Stimulated activated CD4-positive, alpha-beta T cell treated with anti-CD3 and anti-CD28 coated beads, Interleukin-1b, Interleukin-23, amount 100 ng/mL, for 24 hours (primary cell): ENCODE results near the gene TCF25.
"Not testable (repeated sequence)": the region's sequence is repeated elsewhere in the genome, so short reads cannot be mapped to it uniquely, and the experiment has no call there.

Experiments
- DNase-seq, 4 experiments: peaks; one replicate each; pipeline ENCODE4 v3.0.0-alpha.2; 2020; ENCODE audit warnings: low read depth in 4 of 4, low spot score in 1 of 4

TCF25 gene

DNA sequence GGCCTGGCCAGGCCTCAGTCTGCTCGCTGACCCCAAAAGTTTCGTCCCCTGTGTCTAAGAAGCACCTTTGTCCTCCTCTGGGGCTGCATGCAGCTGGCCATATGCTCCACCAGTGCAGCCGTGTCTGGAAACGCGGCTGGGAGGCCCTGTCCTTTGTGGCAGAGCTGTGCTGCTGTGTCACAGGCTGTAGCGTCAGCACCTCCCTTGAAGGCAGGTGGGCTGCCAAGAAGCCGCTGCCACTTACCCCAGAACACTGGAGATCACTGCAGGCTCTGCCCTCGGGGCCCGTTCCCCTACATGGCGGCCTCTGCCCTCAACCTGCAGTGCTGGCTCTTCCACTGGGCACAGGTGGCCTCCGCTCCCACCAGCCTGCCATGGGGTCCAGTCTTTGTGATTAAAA is 29.6 kb downstream of the TCF25 start:
- DNase-seq = no peak

DNA sequence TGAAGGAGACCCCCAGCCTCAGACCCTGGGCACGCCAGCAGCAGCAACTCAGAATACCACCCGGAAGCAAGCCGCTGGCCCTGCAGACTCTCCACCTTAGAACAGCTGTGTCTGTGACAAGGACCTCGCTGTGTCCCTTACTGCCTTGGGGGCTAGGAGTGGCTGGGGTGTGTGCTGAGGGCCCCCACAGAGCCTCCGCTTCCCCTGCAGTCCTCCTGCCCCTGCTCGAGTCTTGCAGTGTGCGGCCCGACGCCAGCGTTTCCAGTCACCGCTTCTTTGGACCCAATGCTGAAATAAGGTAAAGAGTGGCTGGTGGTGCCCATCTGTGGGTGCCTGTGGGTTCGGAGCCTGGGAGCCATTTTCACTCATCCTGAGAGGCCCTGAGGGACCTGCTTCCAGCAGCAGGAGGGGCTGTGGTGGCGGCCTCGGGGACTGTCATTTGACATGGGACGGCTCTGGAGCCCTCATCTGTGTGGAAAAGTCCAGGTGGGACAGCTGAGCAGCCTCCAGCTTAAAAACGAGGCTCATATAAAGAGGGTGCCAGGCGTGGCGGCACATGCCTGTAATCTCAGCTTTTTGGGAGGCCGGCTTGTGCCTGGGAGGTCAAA is 30.6 kb downstream of the TCF25 start:
- no peak for DNase-seq

DNA sequence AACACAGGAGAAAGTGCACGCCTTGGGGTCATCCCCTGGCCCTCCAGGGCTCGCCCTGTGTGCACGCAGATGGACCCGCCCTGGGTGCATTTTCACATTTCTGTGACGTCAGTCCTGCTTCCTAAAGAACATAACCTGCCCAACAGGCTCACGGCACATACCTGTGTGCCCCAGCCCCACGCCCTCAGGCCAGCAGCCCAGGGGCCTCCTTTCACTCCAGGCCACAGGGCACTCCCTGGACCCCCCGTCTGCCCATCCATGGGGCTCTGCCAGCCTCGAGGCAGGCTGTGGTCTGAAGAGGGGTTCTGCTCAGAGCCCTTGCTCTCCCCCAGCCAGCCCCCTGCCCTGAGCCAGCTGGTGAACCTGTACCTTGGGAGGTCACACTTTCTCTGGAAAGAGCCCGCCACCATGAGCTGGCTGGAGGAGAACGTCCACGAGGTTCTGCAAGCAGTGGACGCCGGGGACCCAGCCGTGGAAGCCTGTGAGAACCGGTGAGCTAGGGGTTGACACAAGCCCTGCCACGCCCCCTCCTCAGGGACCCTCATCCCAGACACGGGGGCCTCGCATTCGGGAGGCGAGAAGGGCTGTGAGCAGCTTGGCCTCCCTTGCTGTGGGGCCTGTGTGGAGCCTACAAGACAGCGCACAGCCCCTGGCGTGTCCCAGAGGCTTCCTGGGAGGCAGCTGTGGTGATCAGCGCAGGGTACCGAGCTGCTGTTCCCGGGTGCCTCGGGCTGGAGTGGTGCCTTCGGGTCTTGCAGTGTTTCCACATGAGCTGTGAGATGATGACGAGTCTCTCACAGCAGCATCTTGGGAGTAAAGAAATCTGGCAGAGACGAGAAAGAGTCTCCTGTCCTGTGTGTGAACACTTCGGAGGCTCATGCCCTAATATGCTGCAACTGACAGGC is 31.5 kb downstream of the TCF25 start:
- DNase-seq = no peak

DNA sequence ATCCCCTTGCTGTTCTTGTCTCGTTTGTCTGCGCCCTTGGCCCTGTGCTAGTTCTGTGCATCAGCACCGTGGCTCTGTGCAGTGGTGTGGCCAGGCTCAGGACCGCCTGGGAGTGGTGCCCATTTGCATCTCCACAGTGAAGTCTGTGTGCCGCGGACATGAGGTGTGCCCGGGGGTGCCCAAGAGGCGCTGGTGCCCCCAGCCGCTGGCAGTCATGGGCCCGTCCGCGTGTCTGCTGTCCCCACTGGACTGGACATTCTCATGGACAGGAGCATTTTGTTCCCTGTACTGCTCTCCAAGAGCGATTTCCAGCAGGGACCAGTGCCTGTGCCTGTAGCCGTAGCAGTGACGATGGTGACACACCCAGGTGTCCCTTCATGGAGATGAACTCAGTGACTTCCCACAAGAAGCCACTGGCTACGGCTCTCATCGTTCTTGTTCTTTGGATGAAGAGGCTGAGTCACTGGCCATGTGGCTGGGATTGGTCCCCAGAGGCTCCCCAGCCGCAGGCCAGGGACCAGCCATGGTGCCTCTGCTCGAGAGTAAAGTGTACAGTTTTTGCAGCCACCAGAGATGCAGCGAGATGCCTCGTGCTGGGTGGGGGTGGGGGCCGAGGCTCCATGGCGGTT is 32.2 kb downstream of the TCF25 start:
- no peak for DNase-seq

DNA sequence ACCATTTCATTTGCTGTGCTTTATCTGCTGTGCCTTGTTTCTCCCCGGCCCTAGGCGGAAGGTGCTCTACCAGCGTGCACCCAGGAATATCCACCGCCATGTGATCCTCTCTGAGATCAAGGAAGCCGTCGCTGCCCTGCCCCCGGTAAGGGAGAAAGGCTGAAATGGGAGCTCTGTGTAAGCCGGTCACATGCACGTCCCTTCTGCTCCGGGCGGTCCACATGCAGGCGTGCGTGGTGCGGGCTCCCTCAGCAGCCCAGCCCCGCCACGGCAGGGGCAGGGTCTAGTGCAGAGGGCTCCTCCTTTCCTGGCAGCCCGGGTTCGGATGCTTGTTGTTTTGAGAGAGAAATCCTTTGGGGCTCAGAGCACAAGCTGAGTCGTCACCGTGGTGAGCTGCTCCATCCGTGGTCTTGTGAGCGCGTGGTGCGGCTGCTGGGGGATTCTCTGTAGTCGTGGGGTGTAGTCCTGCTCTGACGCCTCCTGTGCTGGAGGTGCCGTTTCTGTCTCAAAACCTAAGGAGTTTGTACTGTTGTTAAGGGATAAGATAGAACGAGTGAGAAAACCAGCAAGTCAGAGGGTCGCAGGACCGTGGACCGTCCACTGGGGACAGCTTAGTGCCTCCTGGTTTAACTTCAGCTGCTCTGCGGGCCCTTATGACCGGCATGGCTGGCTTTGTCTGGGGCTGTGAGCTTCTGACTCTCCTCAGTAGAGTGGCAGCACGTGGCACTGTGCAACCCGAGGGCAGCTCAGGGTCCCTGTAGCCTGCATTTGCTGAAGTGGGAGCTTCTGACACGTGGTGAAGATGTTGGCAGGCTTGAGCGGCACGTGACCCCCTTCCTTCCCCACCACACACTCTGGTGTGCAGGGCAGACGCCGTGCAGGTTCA is 33.0 kb downstream of the TCF25 start:
- no peak for DNase-seq

DNA sequence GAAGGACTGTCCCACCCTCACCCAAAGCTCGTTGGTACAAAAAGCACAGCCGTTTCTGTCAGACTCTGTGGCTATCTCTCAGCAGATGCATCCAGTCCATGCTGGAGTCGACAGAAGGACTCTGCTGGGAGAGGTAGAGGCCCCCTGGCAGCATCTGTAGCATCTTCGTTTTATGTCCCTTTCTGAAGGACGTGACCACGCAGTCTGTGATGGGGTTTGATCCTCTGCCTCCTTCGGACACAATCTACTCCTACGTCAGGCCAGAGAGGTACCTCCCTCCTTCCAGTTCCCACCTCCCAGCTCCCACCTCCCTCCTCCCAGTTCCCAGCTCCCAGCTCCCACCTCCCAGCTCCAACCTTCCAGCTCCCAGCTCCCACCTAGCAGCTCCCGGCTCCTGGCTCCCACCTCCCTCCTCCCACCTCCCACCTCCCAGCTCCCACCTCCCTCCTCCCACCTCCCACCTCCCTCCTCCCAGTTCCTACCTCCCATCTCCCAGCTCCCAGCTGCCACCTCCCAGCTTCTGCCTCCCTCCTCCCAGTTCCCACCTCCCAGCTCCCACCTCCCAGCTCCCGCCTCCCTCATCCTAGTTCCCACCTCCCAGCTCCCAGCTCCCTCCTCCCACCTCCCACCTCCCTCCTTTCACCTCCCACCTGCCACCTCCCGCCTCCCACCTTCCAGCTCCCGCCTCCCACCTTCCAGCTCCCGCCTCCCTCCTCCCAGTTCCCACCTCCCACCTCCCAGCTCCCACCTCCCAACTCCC is 33.8 kb downstream of the TCF25 start:
- DNase-seq = no peak

DNA sequence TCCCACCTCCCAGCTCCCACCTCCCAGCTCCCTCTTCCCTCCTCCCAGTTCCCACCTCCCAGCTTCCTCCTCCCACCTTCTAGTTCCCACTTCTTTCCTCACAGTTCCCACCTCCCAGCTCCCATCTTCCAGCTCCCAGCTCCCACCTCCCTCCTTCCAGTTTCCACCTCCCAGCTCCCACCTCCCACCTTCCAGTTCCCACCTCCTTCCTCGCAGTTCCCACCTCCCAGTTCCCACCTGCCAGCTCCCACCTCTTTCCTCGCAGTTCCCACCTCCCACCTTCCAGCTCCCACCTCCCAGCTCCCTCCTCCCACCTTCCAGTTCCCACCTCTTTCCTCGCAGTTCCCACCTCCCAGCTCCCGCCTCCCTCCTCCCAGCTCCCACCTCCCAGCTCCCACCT is 34.8 kb downstream of the TCF25 start:
- no peak for DNase-seq

DNA sequence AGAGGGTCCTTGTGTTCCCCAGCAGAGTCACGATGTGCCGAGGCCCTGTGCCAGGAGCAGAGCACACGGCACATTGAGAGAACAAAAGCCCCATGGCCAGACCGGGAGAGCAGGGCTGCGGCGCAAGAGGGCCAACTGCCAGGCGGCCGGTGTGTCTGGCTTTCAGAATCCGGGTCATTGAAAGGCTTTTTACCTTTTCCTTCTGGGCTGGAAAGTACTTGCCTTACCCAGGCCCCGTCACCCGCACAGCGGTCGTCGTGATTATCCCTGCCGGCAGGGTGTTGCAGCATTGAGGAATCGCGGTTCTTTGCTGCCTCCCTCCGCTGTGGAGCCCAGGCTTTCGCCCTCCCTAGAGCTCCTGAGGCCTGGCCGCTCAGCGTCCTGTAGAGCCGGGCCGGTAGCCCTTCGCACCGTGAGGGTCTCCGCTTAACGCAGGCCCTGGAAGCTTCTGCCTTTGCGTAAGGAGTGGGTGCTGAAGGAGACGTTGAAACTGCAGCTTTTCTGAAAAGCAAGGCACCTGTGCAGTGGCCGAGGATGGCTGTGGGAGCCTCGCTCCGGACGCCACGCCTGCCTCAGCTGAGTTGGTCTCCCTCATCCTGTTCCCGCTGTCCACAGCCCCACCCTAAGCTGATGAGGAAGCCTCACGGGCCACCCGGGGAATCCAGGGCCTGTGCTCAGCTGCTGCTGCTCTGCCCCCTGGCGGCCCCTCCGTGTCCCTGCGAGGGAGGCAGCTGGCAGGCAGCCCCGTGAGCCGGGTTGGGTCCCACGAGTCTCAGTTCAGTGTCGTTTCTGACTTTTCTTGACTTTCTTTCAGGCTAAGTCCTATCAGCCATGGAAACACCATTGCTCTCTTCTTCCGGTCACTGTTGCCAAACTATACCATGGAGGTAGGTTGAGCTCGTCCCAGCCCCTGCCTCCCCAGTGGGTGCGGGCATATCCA is 36.7 kb downstream of the TCF25 start:
- peak in 3 of 4 experiments; percentile 47 to 60 (median 55) for DNase-seq

DNA sequence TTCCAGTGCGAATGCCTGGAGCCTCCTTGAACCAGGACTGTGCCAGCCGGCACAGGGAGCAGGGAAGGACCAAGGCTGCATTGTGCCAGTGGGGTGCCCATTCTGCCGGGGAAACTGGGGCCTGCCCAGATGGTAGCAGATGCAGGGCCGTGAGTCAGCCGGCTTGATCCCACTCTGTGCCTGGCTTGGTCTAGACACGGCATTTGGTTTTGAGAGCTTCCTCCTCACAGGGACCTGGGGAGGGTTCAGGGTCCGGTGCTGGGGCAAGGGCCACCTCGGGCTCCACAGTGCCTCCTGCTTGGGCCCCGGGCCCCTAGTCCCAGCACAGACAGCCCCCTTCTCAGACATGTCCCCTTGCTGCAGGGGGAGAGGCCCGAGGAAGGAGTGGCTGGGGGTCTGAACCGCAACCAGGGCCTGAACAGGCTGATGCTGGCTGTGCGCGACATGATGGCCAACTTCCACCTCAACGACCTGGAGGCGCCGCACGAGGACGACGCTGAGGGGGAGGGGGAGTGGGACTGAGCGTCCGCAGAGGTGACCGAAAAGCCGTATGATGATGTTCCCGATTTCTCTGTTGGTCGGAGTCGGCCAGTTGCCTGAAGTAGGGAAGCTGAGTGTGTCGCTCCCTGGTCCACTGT is 37.4 kb downstream of the TCF25 start:
- no peak for DNase-seq

DNA sequence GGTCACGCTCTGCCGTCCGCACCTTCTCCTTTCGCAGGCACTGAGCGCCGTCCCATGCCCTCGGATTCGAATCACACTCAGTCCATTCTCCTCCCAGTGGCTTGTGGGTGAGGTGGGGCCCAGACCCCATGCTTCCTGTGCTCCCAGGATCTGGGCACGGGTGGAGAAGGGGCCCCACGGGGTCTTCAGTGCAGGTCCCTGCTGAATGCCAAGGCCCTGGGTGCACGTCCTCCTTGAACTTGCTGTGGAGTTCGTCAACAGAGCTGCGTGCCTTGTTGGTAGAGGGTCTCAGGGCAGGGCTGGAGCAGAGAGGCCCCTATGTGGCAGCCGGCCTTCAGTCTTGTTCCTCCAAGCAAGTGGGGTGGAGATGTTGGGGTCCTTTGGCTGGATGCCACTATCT is 38.0 kb downstream of the TCF25 start:
- DNase-seq = no peak

DNA sequence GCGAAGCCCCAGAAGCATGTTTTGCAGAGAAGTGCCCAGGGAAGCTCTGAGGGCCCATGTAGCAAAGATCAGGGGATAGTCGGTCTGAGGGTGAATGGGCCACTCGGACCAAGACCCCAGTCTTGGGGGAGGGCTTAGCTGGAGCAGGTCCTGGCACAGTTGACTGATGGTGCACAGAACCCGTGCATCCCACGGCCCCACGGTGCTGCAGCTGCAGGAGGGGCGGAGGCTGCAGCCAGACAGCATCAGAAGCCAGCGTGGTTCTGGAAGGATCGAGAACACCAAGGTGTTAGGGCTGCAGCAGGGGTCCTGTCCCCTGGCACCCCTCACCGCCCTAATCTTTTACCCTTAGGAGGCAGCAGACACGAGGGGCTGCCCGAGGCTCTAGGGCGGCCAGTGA is 38.8 kb downstream of the TCF25 start:
- DNase-seq = no peak

DNA sequence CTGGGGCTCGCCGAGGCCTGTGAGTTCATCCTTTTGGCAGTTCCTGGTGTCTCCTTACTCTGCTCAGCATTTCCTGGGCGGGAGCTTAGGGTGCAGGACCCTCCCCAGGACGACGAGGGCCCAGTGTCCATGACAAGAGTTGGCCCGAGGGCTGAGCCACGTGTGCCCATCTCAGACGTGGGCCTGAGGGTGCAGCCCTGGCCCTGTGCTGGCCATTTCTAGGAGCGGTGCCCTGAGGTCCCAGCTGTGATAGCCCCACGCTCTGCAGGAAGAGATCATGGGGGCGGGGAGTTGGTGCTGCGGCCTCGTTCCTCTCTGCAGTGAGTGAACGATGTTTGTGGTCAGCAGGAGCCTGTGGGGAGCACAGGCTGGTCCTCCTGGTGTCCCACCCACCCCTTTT is 39.2 kb downstream of the TCF25 start:
- no peak for DNase-seq

DNA sequence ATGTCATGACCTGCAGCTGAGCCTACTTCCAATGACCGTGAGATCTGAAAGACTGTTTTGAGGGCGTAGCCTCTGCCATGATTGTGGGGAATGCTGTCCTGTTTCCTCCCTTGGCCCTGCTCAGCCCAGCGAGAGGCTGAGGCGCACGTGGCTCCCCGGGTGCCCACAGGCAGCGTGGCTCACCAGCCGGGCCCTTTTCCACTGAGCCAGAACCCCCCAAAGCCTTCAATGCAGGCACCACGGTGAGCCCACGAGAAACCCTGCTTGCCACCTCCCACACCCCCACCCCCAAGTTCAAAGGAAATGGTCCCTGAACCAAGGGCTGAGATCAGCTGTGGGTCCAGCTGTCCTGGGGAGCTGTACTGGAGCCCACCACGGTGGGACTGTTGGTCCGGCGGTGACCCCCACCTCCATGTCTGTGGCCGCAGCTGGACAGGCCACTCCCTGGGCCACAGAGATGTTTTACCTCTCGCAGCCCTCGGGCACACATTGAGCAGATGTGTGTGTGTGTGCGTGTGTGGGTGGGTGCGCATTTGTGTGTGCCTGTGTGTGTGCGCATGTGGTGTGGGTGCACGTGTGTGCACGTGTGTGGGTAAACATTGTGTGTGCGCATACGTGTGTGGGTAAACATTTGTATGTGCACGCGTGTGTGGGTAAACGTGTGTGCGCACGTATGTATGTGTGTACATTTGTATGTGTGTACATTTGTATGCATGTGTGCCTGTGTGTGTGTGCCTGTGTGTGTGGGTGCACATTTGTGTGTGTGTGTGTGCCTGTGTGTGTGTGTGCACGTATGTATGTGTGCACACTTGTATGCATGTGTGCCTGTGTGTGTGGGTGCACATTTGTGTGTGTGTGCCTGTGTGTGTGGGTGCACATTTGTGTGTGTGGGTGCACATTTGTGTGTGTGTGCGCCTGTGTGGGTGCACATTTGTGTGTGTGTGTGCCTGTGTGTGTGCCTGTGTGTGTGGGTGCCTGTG is 40.3 kb downstream of the TCF25 start:
- no peak for DNase-seq

DNA sequence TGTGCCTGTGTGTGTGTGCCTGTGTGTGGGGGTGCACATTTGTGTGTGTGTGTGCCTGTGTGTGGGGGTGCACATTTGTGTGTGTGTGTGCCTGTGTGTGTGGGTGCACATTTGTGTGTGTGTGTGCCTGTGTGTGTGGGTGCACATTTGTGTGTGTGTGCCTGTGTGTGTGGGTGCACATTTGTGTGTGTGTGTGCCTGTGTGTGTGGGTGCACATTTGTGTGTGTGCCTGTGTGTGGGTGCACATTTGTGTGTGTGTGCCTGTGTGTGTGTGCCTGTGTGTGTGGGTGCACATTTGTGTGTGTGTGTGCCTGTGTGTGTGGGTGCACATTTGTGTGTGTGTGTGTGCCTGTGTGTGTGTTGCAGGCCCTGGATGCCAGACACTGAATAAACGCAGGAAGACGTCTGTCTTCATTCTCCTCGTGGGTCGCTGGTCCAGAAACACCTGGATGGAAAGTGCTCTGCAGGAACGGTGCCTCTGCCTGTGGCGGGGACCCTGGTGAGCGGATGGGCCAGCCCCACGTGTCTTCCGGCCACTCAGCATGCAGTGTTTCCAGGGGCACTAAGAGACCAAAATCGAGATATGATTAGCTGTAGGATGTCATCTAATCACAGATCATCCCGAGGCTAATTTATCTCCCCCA is 41.4 kb downstream of the TCF25 start:
- DNase-seq = not testable (repeated sequence)

DNA sequence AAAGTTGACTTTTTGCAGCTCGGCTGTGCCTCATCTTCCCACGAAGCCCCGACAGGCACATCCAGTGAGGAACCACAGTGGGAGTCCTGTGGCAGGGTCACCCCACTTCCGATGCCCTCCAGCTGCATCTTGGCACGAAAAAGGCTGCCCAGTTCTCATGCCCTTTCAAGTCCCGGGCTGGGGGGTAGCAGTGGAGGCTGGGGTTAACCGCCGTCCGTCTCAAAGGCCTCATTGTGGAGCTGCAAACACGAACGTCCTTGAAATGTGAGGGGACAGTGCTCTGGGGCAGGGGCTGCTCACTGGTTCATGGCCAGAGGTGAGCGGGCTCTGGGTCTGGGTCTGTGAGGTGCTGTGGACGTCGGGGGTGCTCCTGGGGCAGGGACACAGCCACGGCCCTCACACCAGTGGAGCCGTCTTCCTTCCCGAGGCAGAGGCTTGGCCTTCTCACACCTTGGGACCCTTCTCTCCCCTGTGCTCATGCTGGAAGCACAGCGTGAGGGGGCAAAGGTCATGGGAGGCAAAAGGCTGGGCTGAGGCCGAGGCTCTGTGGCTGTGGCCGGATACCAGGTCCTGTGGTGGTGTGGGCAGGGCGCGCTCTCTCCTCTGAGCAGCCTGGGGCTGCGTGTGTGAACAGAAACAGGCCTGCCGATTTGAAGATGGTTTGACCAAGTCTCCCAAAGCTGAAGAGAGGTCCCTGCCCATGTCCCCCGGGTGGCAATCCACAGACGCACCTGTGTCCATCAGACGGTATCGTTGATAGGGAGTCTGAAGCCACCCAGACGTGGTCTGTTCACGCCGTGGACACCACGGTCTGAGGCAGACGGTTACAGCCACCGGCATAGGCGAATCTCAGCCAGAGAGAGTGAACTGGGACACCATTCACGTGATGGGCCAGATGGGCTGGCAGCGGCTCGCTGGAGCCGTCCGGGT is 42.2 kb downstream of the TCF25 start:
- DNase-seq = no peak

DNA sequence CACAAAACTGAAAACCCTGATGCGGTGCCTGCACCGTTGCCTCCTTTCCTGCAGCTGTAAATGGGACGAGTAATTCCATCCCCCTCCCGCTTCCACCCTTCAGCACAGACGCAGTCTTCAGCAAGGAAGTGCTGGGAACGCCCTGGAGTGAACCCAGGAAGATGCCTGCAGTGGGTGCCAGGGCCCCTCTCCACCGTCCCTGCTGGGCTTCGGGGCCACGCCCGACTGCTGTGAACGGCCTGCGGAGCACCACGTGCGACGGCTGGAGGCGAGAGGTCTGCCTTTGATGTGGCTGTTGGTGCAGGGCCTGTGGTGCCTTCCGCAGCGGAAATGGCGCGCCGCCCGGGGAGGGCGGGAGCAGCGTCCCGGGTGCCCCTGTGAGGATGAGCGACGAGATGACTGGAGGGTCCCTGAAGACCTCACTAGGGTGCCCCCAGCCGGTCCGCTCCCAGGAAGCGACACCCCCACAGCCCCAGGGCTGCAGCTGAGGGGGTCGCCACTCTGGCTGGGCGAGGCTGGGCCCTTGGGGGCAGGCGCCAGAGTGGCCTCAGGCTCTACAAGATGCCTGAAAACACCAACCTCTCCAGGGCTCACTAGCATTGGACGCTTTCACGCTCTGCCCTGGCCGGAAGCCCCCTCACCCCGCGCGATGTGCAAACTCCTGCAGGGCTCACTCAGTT is 44.5 kb downstream of the TCF25 start:
- DNase-seq = peak in 3 of 4 experiments; percentile 36 to 58 (median 49)
